Spleen (tissue), 7 donors: Measurements from ENCODE around the gene ARID3A.

ENCODE experiments used
- POLR2A ChIP-seq, 3 donors: fragments of 450-650 bp; IDR thresholded peaks; one replicate each; pipeline ENCODE4 v1.5.1; 2017; ENCODE audit warnings: antibody characterized with exemption in 3 of 3, mild to moderate bottlenecking in 1 of 3
- TF ChIP-seq, protein P1 (sequence below), 11 experiments: fragments of 200-600 bp in 7 of 11; fragments of 450-650 bp in 4 of 11; sonication (generic) in 4 of 11; IDR thresholded peaks in 8 of 11; conservative IDR thresholded peaks in 3 of 11; 1 replicate in 7 of 11; 2 replicates in 4 of 11; pipeline versions ENCODE4 v1.4.0 to v1.8.0; 2016 to 2021; ENCODE audit warnings: antibody characterized with exemption in 11 of 11, inconsistent platforms in 4 of 11, mild to moderate bottlenecking in 1 of 11
- donor health status: DM: no; HTN: no; CAD: no; lungs with moderate emphysema.
- donor health status: DM: no; HTN: no; CAD: no.
- donor health status: DM: no; HTN: no; CAD: no.

DNA sequence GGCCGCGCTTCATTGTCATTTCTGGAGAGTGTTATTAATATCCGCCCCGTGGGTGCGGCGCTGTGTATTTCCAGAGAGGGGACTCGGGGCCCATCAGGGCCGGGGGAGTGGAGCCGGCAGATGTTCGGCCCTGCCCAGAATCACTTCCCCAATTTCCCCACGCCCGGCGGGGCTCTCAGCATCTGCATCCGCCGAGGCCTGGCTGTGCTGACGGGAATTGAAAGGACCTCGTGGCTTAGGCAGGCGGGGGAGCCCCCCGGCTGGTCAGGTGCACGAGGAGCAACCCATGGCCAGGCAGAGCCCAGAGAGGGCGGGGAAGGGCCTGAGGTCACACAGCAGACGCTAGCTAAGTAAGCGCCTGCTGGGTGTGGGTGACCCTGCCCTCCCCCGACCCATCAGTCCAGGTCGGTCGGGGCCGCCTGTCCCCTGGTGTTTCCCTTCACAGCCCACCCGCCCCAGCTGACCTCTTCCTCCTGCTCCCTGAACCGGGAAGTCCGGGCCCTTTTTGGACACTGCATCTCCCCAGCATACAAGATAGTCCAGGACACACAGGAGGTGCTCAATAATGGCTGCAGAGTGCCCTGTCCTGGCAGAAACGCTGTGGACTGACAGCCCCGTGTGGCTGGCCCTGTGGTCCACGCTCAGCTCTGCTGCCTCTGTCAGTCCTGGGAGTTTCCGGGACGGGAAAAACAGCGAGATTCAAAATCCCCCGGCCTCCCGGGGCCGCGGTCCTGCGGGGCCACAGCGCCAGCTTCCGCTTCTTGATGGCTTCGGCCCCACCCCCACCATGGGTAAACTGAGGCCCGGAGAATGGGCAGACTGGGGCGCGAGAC lies 22.1 kb downstream of the ARID3A start:
- TF ChIP-seq, protein P1, sequence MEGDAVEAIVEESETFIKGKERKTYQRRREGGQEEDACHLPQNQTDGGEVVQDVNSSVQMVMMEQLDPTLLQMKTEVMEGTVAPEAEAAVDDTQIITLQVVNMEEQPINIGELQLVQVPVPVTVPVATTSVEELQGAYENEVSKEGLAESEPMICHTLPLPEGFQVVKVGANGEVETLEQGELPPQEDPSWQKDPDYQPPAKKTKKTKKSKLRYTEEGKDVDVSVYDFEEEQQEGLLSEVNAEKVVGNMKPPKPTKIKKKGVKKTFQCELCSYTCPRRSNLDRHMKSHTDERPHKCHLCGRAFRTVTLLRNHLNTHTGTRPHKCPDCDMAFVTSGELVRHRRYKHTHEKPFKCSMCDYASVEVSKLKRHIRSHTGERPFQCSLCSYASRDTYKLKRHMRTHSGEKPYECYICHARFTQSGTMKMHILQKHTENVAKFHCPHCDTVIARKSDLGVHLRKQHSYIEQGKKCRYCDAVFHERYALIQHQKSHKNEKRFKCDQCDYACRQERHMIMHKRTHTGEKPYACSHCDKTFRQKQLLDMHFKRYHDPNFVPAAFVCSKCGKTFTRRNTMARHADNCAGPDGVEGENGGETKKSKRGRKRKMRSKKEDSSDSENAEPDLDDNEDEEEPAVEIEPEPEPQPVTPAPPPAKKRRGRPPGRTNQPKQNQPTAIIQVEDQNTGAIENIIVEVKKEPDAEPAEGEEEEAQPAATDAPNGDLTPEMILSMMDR (IDR thresholded peaks at IDR 0.05 in 8 of 11, conservative IDR thresholded peaks at IDR 0.05 in 3 of 11): no peak
- no peak for TF ChIP-seq POLR2A (IDR thresholded peaks at IDR 0.05)
